NB4 (cell line): Measurements from ENCODE around the gene PRR14.

Experiments
- MAX ChIP-seq: IDR thresholded peaks from 2 replicates; pipeline ENCODE4 v1.6.1; 2011; ENCODE audit warnings: low read depth, low read length
- MYC ChIP-seq: IDR thresholded peaks from 2 replicates; pipeline ENCODE4 v1.6.1; 2011; ENCODE audit warnings: low read depth, low read length
- POLR2A ChIP-seq: IDR thresholded peaks from 2 replicates; pipeline ENCODE4 v1.6.1; 2011; ENCODE audit warnings: mild to moderate bottlenecking; ENCODE audit not compliant: insufficient read length; ENCODE audit errors: extremely low read depth
- TF ChIP-seq, protein P1 (sequence below): IDR thresholded peaks from one replicate; pipeline ENCODE4 v1.5.1; 2012; ENCODE audit warnings: low read depth, low read length

- TF ChIP-seq POLR2A = no peak
- no peak for TF ChIP-seq MAX
- TF ChIP-seq, protein P1, sequence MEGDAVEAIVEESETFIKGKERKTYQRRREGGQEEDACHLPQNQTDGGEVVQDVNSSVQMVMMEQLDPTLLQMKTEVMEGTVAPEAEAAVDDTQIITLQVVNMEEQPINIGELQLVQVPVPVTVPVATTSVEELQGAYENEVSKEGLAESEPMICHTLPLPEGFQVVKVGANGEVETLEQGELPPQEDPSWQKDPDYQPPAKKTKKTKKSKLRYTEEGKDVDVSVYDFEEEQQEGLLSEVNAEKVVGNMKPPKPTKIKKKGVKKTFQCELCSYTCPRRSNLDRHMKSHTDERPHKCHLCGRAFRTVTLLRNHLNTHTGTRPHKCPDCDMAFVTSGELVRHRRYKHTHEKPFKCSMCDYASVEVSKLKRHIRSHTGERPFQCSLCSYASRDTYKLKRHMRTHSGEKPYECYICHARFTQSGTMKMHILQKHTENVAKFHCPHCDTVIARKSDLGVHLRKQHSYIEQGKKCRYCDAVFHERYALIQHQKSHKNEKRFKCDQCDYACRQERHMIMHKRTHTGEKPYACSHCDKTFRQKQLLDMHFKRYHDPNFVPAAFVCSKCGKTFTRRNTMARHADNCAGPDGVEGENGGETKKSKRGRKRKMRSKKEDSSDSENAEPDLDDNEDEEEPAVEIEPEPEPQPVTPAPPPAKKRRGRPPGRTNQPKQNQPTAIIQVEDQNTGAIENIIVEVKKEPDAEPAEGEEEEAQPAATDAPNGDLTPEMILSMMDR = no peak
- TF ChIP-seq MYC = no peak
Measured at GRCh38 chr16:30626236-30626635, 24.5 kb upstream of the PRR14 start.
